GM21576 (cell line): ENCODE data around the gene MOGAT2.
"Not testable (repeated sequence)": the region's sequence is repeated elsewhere in the genome, so short reads cannot be mapped to it uniquely, and the experiment has no call there.

Experiments used
- ATAC-seq: cut with Tn5 transposase; IDR thresholded peaks from one replicate; pipeline ENCODE4 v1.9.1; 2021; ENCODE audit warnings: mild to moderate bottlenecking, moderate library complexity; ENCODE audit not compliant: unreplicated experiment

The MOGAT2 gene

DNA sequence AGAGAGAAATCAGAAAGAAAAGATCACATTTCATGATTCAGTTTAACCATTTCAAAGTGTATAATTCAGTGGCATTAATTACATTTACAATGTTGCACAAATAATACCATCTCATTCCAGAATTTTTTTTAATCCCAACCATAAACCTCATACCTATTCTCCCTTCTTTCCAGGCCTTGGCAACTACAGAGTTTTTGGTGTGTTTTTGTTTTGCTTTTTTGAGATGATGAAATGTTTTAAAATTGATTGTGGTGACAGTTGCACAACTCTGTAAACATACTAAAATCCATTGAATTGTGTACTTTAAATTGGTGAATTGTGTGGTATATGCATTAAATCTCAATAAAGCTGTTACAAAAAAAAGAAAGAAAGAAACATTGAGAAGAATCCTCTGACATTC, 37.3 kb downstream of the MOGAT2 start:
- ATAC-seq: not testable (repeated sequence)

DNA sequence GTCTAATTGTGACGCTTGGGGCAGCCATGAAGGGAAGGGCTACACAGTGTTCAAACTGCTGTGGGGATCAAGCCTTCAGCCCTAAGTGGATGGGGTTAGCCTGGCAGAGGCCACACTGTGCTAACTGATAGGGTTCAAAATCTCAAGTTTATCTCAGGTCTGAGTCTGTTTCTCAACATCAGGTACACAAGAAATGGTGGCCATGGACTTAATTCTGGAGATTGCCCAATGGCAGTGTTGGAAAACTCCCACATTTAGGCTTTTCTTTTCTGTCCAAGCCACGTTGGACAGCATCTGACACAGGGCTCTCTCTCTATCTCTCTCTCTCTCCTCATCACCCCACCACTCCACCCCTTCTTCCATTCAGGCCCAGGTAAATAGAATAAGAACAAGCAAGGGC, 40.0 kb downstream of the MOGAT2 start:
- ATAC-seq: no peak

- no peak for ATAC-seq
These were observed 42.2 kb downstream of the MOGAT2 start for GRCh38 chr11:75759832-75760231.

GRCh38 chr11:75760243-75760642, 42.6 kb downstream of the MOGAT2 start:
- ATAC-seq: no peak

DNA sequence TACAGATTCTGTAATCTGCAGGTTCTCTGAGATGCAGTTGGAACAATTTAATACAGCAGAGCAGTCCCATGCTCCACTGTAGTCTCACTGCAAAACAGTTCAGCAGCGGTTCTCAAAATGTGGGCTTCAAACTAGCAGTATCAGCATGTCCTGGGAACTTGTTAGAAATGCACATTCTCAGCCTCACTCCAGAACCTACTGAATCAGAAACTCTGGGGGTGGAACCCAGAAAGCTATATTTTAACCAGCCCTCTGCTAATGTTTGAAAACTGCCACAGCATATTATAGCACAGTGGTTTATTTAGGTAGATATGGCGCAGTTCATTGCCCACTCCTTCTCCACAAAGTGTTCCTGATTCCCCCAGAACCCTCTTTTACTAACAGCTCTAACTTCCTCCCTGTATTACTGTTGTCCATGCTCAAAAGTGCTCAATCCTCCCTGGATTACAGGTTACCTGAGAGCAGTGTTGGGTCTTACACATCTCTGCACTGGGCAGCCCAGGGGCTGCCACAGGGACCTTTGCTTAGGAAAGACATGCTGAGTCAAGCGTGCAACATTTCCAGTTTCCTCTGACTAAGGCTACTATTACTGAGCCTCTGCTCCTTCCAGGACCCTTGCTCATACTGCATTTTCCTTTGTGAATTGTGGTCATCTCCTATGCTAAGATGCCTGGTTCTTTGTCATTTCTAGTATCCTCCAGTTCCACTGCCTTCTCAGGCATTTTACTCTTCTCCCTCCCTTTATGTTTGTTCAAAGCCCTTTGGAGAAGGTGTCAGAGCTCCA, 43.3 kb downstream of the MOGAT2 start:
- no peak for ATAC-seq

- ATAC-seq: no peak
These were observed 44.5 kb downstream of the MOGAT2 start for GRCh38 chr11:75762158-75762557.

- ATAC-seq: no peak
These were observed 45.2 kb downstream of the MOGAT2 start for GRCh38 chr11:75762885-75763284.

GRCh38 chr11:75763846-75764245, 46.2 kb downstream of the MOGAT2 start:
- no peak for ATAC-seq

- ATAC-seq: no peak
These were observed 47.5 kb downstream of the MOGAT2 start for GRCh38 chr11:75765116-75765515.

DNA sequence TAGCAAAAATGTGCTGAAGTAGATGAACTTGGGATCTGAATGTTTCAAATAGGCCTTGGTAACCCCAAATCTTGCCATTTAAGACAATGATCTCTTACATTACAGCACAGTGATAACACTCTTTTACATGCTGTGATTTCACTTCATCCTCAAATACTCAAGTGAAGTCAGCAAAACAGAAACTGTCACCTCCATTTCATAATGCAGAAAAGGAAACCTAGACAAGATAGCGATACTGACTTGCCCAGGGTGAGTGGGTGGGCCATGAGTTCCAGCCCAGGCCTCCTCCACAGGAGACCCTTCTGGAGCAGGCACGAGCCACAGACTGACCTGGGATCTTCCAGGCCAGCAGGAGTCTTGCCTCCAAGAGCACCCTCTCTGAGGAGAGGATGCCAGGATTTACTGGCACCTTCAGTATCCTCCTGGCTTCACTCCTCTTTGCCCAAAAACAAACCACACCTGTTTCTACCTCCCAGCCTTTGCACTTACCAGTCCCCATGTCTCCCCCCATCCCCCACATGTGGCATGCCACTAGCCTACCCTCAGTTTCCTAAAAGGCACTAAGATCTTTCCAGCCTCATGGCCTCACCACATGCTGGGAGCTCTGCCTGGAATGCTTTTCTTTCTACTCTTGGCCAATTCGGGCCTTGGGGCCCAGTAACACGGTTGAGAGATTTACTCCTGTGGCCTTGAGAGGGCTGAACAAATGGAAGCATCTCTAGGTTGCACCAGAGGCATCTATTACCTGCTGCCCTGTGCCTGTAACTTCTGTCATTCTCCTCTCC, 49.0 kb downstream of the MOGAT2 start:
- ATAC-seq: no peak

DNA sequence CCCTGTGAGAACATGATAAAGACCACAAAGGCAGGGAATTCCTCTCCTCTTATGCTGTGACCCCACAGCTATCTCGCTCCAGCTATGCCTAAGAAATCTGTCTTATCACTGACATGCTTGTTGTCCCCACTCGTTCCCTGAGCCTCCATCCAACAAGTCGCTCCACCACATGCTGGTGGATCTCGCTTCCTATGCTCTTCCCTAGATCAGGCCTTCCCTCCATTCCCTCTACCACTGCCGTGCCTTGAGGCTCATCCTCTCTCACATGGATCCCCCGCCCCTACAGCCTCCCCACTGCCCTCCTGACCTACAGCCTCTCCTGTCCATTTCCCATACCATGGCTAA, 49.6 kb downstream of the MOGAT2 start:
- no peak for ATAC-seq

DNA sequence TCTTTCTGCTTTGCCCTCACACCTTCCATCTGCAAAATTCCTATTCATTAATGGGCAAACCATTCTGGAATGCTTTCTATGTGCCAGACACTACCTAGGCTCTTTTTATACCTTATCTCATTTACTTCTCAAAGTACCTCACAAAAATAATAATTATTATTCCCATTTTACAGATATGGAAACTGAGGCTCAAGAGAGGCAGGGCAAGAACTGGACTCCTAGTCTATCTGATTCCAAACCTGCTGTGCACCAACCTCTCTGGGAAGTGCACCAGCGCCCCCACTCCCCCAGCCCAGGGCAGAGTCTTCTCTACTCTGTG, 50.1 kb downstream of the MOGAT2 start:
- ATAC-seq: no peak

DNA sequence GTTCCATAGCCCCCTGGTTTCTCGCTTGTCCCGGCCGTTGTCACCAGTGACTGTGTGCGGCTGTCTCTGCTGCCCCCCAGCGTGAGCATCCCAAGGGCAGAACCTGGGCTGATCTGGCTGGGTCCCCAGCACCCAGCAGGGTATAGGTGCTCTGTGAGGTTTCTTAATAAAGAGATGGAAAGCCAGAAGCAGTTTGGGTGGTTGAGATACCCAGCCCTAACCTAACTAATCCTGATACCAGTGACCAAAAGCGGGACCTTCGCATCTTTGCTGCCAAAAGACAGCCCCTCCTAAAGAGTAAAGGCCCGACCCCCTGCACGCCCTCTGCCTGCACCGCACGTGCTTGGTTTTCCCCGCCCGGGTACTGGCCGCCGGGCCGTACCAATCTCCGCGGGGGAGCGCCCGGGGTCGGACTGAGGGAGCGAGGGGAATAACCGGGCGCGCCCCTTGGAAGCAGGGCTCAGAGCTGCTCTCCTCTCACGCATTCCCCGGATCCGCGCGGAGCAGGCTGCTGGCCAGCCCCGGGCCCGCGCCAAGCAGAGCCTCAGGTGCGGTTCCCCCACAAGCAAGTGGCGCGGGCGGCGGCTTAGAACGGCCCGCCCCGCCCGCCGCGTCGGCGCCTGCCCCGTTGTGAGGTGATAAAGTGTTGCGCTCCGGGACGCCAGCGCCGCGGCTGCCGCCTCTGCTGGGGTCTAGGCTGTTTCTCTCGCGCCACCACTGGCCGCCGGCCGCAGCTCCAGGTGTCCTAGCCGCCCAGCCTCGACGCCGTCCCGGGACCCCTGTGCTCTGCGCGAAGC, 50.7 kb downstream of the MOGAT2 start, which contains the start of gene DGAT2:
Gene DGAT2, plus strand, starts transcription at position 667 of the 797 bp plus-strand sequence. CDS start 214 bp downstream, outside the sequence.
- ATAC-seq: peak; percentile 57

DNA sequence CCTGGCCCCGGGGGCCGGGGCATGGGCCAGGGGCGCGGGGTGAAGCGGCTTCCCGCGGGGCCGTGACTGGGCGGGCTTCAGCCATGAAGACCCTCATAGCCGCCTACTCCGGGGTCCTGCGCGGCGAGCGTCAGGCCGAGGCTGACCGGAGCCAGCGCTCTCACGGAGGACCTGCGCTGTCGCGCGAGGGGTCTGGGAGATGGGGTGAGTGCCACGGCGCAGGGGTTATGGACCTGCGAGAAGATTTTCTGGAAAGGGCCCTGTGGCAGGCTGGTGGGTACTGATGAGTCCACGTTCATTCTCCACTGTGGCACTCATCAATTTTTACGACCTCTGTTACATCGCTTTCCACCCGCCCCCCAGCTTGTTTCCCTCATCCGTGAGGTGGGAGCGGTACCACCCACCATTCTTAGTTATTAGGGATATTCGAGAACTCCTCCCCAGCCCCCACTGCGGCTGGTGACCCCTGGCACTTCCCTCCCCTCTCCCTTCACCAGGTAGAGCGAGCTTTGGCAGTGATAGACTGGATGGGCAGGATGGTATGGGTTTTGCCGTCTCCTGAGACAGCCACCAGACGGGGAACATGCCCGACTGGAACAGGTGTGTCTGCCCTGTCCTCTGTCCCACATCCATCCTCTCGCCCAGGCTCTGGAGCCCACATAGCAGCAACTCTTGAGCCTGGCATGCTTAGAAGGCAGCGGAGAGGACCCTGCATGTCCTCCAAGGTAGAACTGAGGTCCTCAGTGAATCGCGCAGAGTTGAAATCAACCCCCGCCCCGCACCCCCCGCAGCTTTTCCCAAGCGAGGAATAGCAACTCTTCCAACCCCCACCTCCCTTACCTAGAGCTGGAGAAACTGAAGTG, 51.5 kb downstream of the MOGAT2 start:
- no peak for ATAC-seq

- no peak for ATAC-seq
These were observed 52.5 kb downstream of the MOGAT2 start for GRCh38 chr11:75770102-75770501.

GRCh38 chr11:75771646-75772410, 54.2 kb downstream of the MOGAT2 start:
- ATAC-seq: no peak

DNA sequence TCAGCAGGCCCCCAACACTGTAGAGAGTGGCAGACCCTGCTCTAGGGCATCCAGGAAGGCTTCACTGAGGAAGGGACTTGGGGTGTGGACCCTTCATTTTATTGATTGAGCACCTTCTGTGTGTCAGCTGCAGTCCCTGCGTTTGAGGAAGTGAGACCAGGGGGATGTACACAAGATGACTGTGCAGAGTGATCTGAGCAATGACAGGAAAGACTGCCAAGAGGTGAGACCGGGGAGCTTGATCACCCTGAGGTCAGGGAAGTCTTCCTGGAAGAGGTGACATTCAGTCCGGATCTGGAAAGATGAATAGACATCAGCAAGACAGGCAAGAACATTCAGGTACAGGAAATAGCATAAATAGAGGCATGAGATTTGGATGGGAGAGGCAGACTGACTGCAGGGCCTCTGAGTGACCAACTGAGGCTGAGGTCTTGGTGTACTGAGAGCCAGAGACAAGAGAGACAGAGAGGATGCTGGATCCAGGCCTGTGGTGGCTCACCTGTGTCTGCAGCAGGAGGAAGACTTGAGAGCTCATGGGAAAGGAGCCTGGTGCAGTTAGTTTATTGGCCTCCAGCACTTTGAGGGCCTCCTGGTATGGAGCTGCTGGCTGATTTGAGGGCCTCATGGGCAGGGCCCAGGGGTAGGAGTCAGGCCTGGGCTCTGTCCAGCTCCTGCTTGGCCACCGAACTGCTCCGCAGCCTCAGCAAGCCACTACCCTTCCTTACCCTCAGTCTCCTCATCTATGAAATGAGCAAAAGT, 56.1 kb downstream of the MOGAT2 start:
- peak; percentile 72 for ATAC-seq

- ATAC-seq: no peak
These were observed 57.4 kb downstream of the MOGAT2 start for GRCh38 chr11:75775056-75775455.

- ATAC-seq: no peak
These were observed 58.9 kb downstream of the MOGAT2 start for GRCh38 chr11:75776546-75776945.
